ENCODE measurements around the gene ZNF414. TPM values are rescaled to one million over a fixed set of nuclear protein-coding genes. Genes with fewer than 3 reads are reported as not detected.

ZNF414 gene
- polyA plus RNA-seq, 1 donor from 2014 or later = 3.4 TPM

DNA sequence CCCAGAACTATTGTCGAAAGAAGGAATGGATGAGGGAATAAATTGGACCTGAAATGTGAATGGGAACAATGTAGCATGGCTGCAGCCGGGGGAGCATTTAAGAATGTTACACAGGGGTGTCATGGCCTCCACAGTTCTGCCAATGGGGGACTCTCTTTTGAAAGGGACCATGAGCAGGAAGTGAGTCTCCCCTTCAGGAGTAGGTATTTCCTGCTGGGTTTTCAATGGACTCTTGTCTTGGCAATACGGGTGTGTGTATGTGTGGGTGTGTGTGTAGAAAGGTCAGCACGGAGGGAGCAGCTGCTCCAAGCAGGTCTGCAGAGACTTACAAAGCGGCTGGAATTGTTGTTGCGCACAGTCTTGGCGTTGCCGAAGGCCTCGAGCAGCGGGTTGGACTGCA lies 38.8 kb upstream of the ZNF414 start:
- H3F3A ChIP-seq (ENCODE audit: insufficient read depth, low read length, poor library complexity, severe bottlenecking) = no peaks in the 10 kb centered on the region
- TF ChIP-seq TAF1 (IDR thresholded peaks at IDR 0.05; ENCODE audit: low read depth) (no peak), RAD21 (conservative IDR thresholded peaks at IDR 0.05) (no peak), MXI1 (conservative IDR thresholded peaks at IDR 0.05; ENCODE audit: poor library complexity, severe bottlenecking) (no peak), SMC3 (conservative IDR thresholded peaks at IDR 0.05; ENCODE audit: poor library complexity) (no peak), EP300 (conservative IDR thresholded peaks at IDR 0.05; ENCODE audit: poor library complexity, severe bottlenecking) (no peak), EZH2 (IDR thresholded peaks at IDR 0.05; ENCODE audit: borderline replicate concordance, insufficient read depth, low read length, poor library complexity, severe bottlenecking) (no peak), POLR2AphosphoS5 (IDR thresholded peaks at IDR 0.05) (no peak)
- TF ChIP-seq, protein P1, sequence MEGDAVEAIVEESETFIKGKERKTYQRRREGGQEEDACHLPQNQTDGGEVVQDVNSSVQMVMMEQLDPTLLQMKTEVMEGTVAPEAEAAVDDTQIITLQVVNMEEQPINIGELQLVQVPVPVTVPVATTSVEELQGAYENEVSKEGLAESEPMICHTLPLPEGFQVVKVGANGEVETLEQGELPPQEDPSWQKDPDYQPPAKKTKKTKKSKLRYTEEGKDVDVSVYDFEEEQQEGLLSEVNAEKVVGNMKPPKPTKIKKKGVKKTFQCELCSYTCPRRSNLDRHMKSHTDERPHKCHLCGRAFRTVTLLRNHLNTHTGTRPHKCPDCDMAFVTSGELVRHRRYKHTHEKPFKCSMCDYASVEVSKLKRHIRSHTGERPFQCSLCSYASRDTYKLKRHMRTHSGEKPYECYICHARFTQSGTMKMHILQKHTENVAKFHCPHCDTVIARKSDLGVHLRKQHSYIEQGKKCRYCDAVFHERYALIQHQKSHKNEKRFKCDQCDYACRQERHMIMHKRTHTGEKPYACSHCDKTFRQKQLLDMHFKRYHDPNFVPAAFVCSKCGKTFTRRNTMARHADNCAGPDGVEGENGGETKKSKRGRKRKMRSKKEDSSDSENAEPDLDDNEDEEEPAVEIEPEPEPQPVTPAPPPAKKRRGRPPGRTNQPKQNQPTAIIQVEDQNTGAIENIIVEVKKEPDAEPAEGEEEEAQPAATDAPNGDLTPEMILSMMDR (IDR thresholded peaks at IDR 0.05; ENCODE audit: poor library complexity, severe bottlenecking) = no peak
- TF ChIP-seq, protein P2, sequence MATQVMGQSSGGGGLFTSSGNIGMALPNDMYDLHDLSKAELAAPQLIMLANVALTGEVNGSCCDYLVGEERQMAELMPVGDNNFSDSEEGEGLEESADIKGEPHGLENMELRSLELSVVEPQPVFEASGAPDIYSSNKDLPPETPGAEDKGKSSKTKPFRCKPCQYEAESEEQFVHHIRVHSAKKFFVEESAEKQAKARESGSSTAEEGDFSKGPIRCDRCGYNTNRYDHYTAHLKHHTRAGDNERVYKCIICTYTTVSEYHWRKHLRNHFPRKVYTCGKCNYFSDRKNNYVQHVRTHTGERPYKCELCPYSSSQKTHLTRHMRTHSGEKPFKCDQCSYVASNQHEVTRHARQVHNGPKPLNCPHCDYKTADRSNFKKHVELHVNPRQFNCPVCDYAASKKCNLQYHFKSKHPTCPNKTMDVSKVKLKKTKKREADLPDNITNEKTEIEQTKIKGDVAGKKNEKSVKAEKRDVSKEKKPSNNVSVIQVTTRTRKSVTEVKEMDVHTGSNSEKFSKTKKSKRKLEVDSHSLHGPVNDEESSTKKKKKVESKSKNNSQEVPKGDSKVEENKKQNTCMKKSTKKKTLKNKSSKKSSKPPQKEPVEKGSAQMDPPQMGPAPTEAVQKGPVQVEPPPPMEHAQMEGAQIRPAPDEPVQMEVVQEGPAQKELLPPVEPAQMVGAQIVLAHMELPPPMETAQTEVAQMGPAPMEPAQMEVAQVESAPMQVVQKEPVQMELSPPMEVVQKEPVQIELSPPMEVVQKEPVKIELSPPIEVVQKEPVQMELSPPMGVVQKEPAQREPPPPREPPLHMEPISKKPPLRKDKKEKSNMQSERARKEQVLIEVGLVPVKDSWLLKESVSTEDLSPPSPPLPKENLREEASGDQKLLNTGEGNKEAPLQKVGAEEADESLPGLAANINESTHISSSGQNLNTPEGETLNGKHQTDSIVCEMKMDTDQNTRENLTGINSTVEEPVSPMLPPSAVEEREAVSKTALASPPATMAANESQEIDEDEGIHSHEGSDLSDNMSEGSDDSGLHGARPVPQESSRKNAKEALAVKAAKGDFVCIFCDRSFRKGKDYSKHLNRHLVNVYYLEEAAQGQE (IDR thresholded peaks at IDR 0.05; ENCODE audit: borderline replicate concordance) = no peak
- H3K4me2 ChIP-seq (ENCODE audit: low read length) = no peak overlapping the region
- no peak overlapping the region for H3K9ac ChIP-seq (ENCODE audit: low read length)
- no peak overlapping the region for H3K27ac ChIP-seq (ENCODE audit: low read length)
- no peak overlapping the region for H3K4me3 ChIP-seq (ENCODE audit: low read length)
- H2AFZ ChIP-seq (ENCODE audit: low read depth, low read length) = no peak overlapping the region
- H3K27me3 ChIP-seq (ENCODE audit: insufficient read depth, low read depth, low read length) = no peaks in the 10 kb centered on the region
- no peaks in the 10 kb centered on the region for H3K9me3 ChIP-seq (ENCODE audit: low read length)
- H3K79me2 ChIP-seq (replicated peaks; ENCODE audit: insufficient read depth, low read length) = no peaks in the 10 kb centered on the region
- H3K36me3 ChIP-seq (ENCODE audit: insufficient read depth, low read length) = no peaks in the 10 kb centered on the region
- H3K9me2 ChIP-seq (ENCODE audit: insufficient read depth, low read length) = no peaks in the 10 kb centered on the region
- H4K20me1 ChIP-seq (ENCODE audit: insufficient read depth) = no peaks in the 10 kb centered on the region

DNA sequence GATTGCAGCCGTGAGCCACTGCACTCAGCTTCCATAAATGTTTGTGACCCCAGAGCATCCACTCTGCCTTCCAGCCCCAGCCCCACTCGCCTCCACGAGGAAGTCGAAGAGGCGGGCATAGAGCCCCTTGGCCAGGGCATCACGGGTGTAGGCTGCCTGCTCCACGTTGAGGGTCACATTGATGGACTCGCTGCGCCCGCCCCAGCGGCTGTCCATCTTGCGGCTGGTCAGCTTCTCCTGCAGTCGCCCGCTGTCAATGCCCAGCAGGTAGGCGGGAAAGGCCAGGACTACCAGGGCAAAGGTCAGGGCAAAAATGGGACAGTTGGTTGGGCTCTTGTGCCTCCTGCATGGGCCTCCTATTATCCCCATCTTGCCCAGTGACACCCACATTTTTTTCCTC lies 36.1 kb upstream of the ZNF414 start:
- no peak overlapping the region for H3K4me2 ChIP-seq (ENCODE audit: low read length)
- TF ChIP-seq RAD21 (conservative IDR thresholded peaks at IDR 0.05) (no peak), EZH2 (IDR thresholded peaks at IDR 0.05; ENCODE audit: borderline replicate concordance, insufficient read depth, low read length, poor library complexity, severe bottlenecking) (no peak), TAF1 (IDR thresholded peaks at IDR 0.05; ENCODE audit: low read depth) (no peak), SMC3 (conservative IDR thresholded peaks at IDR 0.05; ENCODE audit: poor library complexity) (no peak), POLR2AphosphoS5 (IDR thresholded peaks at IDR 0.05) (no peak), MXI1 (conservative IDR thresholded peaks at IDR 0.05; ENCODE audit: poor library complexity, severe bottlenecking) (no peak), EP300 (conservative IDR thresholded peaks at IDR 0.05; ENCODE audit: poor library complexity, severe bottlenecking) (no peak)
- TF ChIP-seq, protein P2 (IDR thresholded peaks at IDR 0.05; ENCODE audit: borderline replicate concordance) = no peak
- TF ChIP-seq, protein P1 (IDR thresholded peaks at IDR 0.05; ENCODE audit: poor library complexity, severe bottlenecking) = no peak
- no peak overlapping the region for H2AFZ ChIP-seq (ENCODE audit: low read depth, low read length)
- no peak overlapping the region for H3K9ac ChIP-seq (ENCODE audit: low read length)
- H3K4me3 ChIP-seq (ENCODE audit: low read length) = no peak overlapping the region
- H3K79me2 ChIP-seq (replicated peaks; ENCODE audit: insufficient read depth, low read length) = no peaks in the 10 kb centered on the region
- no peaks in the 10 kb centered on the region for H3F3A ChIP-seq (ENCODE audit: insufficient read depth, low read length, poor library complexity, severe bottlenecking)
- no peaks in the 10 kb centered on the region for H3K36me3 ChIP-seq (ENCODE audit: insufficient read depth, low read length)
- no peaks in the 10 kb centered on the region for H3K9me3 ChIP-seq (ENCODE audit: low read length)
- no peaks in the 10 kb centered on the region for H4K20me1 ChIP-seq (ENCODE audit: insufficient read depth)
- no peaks in the 10 kb centered on the region for H3K27me3 ChIP-seq (ENCODE audit: insufficient read depth, low read depth, low read length)
- no peaks in the 10 kb centered on the region for H3K9me2 ChIP-seq (ENCODE audit: insufficient read depth, low read length)
- no peak overlapping the region for H3K27ac ChIP-seq (ENCODE audit: low read length)
